BLaER1 treated with 17β-estradiol and CSF1 and Interleukin-3, amounts not matched to agents 10 nM and 100 nM (cell line): ENCODE data around the gene RAB1A.
A peak's percentile ranks its signal among the peaks of the same experiment; 100 is the strongest.

Experiments used
- H3K27ac ChIP-seq, 11 experiments: shearing (Covaris generic); formaldehyde crosslinking; 2 replicates each; pipeline ENCODE4 v1.8.1; 2022
- H3K27me3 ChIP-seq, 11 experiments: shearing (Covaris generic); formaldehyde crosslinking; 2 replicates each; pipeline ENCODE4 v1.8.1; 2022
- H3K36me3 ChIP-seq, 11 experiments: shearing (Covaris generic); formaldehyde crosslinking; 2 replicates each; pipeline ENCODE4 v1.8.1; 2022
- H3K4me1 ChIP-seq, 10 experiments: shearing (Covaris generic); formaldehyde crosslinking; 2 replicates each; pipeline ENCODE4 v1.8.1; 2022
- H3K4me2 ChIP-seq, 11 experiments: shearing (Covaris generic); formaldehyde crosslinking; 2 replicates each; pipeline ENCODE4 v1.8.1; 2022
- H3K4me3 ChIP-seq, 10 experiments: shearing (Covaris generic); formaldehyde crosslinking; 2 replicates each; pipeline ENCODE4 v1.8.1; 2022
- H3K9ac ChIP-seq, 11 experiments: shearing (Covaris generic); formaldehyde crosslinking; 2 replicates each; pipeline ENCODE4 v1.8.1; 2022
- H3K9me3 ChIP-seq, 11 experiments: shearing (Covaris generic); formaldehyde crosslinking; replicated peaks in 1 of 11; 2 replicates each; pipeline ENCODE4 v1.8.1; 2022
- H4K20me1 ChIP-seq, 11 experiments: shearing (Covaris generic); formaldehyde crosslinking; 2 replicates each; pipeline ENCODE4 v1.8.1; 2022
- Cebpa-rat ChIP-seq, 11 experiments: shearing (Covaris generic); IDR thresholded peaks; 2 replicates each; pipeline ENCODE4 v1.8.1; 2022

Gene RAB1A

DNA sequence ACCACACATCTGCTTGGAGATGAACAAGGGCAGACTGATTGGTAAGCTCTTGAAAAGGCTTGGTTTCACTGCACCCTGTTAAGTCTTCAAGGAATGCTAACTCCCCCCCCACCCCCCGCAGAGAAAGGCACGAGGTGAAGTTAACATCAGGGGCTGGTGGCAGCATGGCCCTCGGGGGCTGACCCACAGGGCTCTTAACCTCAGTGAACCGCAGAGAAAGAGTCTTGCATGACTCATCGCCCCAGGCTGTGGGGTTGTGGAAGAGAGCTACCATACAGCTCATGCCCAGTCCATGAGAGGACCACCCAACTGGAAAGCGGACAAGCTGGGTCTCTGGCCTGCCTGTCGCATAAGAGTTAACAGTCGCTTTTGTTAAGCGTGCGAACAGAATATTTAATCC is 84.3 kb downstream of the RAB1A start:
- peaks cover 39 to 62% (median 54%) of the 10 kb centered on the region in 11 experiments for H3K9me3 ChIP-seq
- peaks cover 16 to 55% (median 36%) of the 10 kb centered on the region in 11 experiments for H3K36me3 ChIP-seq
- H3K4me2 ChIP-seq = peak overlapping the region in 7 of 11 experiments; percentile 3 to 52 (median 26); a peak in 7 of 22 replicates
- peaks cover 7 to 57% (median 35%) of the 10 kb centered on the region in 10 experiments; a peak in 19 of 20 replicates for H3K4me1 ChIP-seq
- no peak for TF ChIP-seq Cebpa-rat (IDR thresholded peaks at IDR 0.05)
- no peak overlapping the region for H3K27ac ChIP-seq
- H4K20me1 ChIP-seq = no peaks in the 10 kb centered on the region
- H3K4me3 ChIP-seq = no peak overlapping the region
- H3K9ac ChIP-seq = no peak overlapping the region
- H3K27me3 ChIP-seq = no peaks in the 10 kb centered on the region

DNA sequence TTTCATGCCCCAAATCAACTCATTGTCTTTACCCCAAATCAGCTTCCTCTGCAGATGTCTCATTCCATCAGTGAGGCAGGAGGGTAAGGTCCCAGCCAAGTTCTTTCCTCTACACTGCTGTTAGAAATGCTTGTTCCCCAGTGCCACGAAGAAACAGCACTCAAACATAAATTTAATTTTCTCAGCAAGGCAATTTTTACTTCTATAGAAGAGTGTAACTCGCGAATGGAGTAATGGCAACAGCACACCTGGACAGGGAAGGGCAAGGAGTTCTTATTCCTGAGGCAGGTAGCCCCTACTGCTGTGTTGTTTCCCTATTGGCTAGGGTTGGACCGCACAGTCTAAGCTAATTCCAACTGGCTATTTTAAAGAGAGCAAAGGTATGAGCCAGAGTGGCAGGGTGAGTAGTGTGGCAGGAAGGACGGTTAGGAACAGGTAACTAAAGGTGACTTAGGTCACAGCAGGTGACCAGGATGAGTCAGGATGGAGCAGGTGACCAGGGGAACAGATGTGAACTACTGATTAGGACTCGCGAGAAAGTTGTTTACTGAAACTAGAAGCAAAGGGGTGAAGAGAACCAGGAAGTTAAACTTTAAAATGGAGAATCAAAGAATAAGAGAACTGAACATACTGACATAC is 85.7 kb downstream of the RAB1A start:
- peaks cover 16 to 63% (median 36%) of the 10 kb centered on the region in 11 experiments for H3K36me3 ChIP-seq

DNA sequence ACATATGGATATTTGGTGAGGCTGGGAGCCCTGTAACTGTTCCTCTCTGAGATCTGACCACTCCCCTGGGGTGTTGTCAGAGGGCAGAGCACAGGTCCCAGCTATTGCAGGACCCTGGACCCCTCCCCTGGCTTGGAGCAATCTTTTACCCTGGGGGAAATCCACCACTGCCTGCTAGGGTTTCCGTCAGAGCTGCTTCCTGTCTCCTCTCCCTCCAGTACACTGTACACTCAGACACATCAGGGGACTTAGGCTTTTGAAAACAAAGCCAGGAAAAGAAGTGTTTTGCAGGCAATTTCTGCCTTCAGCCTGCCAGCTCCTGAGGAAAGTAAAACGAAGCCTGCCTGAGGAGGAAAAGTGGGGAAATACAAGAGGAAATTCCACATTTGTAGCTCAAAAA is 86.9 kb downstream of the RAB1A start:
- H3K27ac ChIP-seq = peak overlapping the region in 9 of 11 experiments; percentile 42 to 73 (median 63); a peak in 18 of 22 replicates
- no peaks in the 10 kb centered on the region for H3K27me3 ChIP-seq
- peaks cover 34 to 51% (median 43%) of the 10 kb centered on the region in 11 experiments for H3K9me3 ChIP-seq
- peaks cover 19 to 71% (median 42%) of the 10 kb centered on the region in 11 experiments for H3K36me3 ChIP-seq
- peaks cover 12 to 62% (median 38%) of the 10 kb centered on the region in 10 experiments; a peak in 19 of 20 replicates for H3K4me1 ChIP-seq
- TF ChIP-seq Cebpa-rat (IDR thresholded peaks at IDR 0.05) = peak in 1 of 11 experiments; percentile 19; a peak in 1 of 22 replicates
- peak overlapping the region; percentile 12 to 75 (median 64); a peak in 21 of 22 replicates for H3K4me2 ChIP-seq
- peak overlapping the region in 9 of 11 experiments; percentile 11 to 61 (median 48); a peak in 17 of 22 replicates for H3K9ac ChIP-seq
- peaks cover 0 to 8% (median 0%) of the 10 kb centered on the region in 11 experiments; a peak in 1 of 22 replicates for H4K20me1 ChIP-seq
- peak overlapping the region in 1 of 10 experiments; percentile 12; a peak in 1 of 20 replicates for H3K4me3 ChIP-seq

More for the DNA sequence above, 85.7 kb downstream of the RAB1A start:
- H3K27ac ChIP-seq = peak overlapping the region in 8 of 11 experiments; percentile 49 to 73 (median 64); a peak in 13 of 22 replicates
- H3K27me3 ChIP-seq = no peaks in the 10 kb centered on the region
- H3K4me1 ChIP-seq = peaks cover 12 to 62% (median 38%) of the 10 kb centered on the region in 10 experiments; a peak in 19 of 20 replicates
- peak overlapping the region in 7 of 10 experiments; percentile 4 to 37 (median 20); a peak in 4 of 20 replicates for H3K4me3 ChIP-seq
- peak overlapping the region in 1 of 11 experiments; percentile 52; a peak in 1 of 22 replicates for H3K9ac ChIP-seq
- peaks cover 39 to 62% (median 50%) of the 10 kb centered on the region in 11 experiments for H3K9me3 ChIP-seq
- no peak for TF ChIP-seq Cebpa-rat (IDR thresholded peaks at IDR 0.05)
- H4K20me1 ChIP-seq = peaks cover 0 to 8% (median 0%) of the 10 kb centered on the region in 11 experiments; a peak in 1 of 22 replicates
- peak overlapping the region in 7 of 11 experiments; percentile 60 to 75 (median 68); a peak in 12 of 22 replicates for H3K4me2 ChIP-seq

DNA sequence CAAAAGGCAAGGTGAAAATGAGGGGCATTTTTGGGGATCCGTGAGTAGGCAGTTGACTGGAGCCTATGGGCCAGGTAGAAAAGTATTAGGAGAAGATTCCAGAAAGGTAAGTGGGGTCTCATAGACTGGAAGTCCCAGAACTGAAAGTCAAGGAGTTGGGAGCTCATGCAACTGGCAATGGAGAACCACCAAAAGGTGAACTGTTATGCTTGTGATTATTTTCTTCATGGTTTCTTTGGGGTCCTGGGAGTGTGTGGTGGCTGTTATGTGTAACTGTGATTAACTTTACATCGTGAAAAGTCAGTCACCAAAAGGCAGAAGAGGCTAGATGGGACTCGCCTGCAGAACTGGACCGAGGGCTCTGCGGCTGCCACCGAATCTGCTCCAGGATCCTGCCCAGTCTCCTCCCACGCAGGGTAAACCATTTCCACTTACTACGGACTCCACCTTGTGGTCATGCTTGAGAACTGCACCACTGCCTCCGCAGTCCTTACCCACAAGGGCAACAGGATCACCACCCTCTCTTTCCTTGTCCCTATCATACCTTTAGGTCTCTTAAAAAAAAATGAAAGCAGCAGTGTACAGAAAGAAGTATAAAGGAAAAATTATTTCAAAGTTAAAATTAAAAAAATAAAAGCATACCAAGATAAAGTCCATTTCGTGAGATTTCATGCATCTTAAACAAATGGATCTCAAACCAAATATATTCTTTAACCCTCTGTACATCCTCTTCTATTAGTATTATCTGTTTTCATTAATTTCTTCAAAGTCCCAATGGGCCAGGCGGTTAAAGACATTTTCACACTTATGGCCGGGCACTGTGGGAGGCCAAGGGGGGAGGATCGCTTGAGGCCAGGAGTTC is 89.3 kb downstream of the RAB1A start:
- no peak overlapping the region for H3K27ac ChIP-seq
- no peak overlapping the region for H3K9ac ChIP-seq
- no peaks in the 10 kb centered on the region for H3K27me3 ChIP-seq
- no peak for TF ChIP-seq Cebpa-rat (IDR thresholded peaks at IDR 0.05)
- peak overlapping the region in 9 of 11 experiments; percentile 4 to 69 (median 17); a peak in 12 of 22 replicates for H3K4me2 ChIP-seq
- peaks cover 0 to 8% (median 0%) of the 10 kb centered on the region in 11 experiments; a peak in 1 of 22 replicates for H4K20me1 ChIP-seq
- H3K36me3 ChIP-seq = peaks cover 19 to 56% (median 27%) of the 10 kb centered on the region in 11 experiments
- peaks cover 23 to 27% (median 24%) of the 10 kb centered on the region in 11 experiments for H3K9me3 ChIP-seq
- peaks cover 16 to 44% (median 27%) of the 10 kb centered on the region in 10 experiments for H3K4me1 ChIP-seq
- no peak overlapping the region for H3K4me3 ChIP-seq

DNA sequence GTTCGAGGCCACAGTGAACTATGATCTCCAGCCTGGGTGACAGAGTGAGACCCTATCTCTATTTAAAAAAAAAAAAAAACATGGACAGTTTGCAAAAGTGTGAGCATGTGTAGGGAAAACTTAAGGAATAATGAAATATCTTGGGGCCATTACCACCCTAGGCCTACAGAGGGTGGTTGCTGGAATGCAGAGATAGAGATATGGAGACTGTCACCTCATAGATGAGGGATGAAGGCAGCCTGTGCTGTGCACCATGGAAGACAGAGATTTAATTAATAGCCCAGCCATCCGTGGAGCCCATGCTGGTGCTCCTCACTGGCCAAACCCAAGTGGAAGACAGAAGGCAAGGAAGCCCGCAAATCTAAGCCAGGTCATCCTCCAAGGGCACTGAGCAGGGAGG is 90.3 kb downstream of the RAB1A start:
- Histone ChIP-seq H3K4me2 (no peak overlapping the region), H3K4me1 (peaks cover 19 to 40% (median 26%) of the 10 kb centered on the region in 10 experiments), H4K20me1 (peaks cover 0 to 8% (median 0%) of the 10 kb centered on the region in 11 experiments; a peak in 1 of 22 replicates), H3K27ac (no peak overlapping the region), H3K27me3 (no peaks in the 10 kb centered on the region), H3K36me3 (peaks cover 12 to 46% (median 19%) of the 10 kb centered on the region in 11 experiments; a peak in 21 of 22 replicates), H3K9me3 (peaks cover 13 to 17% (median 14%) of the 10 kb centered on the region in 11 experiments), H3K4me3 (no peak overlapping the region), H3K9ac (no peak overlapping the region)
- no peak for TF ChIP-seq Cebpa-rat (IDR thresholded peaks at IDR 0.05)

DNA sequence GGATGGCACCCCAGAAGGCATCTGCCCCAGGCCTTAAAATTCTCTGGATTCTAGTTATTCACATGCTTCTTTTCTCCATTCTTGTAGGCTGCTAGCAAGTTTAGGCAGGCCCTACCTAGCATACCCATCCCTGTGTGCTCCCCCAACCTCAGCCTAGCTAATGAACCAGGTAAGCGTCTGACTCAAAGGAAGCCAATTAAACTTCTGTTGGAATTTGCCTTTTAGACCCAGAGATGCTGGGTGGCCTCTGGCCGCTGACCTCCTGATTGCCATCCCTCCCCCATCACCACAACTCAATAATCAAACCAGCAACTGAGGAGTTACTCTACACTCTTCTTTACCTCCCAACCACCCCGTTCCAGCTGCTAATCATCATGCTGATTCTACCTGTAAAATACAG is 92.7 kb downstream of the RAB1A start:
- TF ChIP-seq Cebpa-rat (IDR thresholded peaks at IDR 0.05) = no peak
- Histone ChIP-seq H3K27ac (no peak overlapping the region), H3K27me3 (no peaks in the 10 kb centered on the region), H4K20me1 (peaks cover 0 to 8% (median 0%) of the 10 kb centered on the region in 11 experiments; a peak in 2 of 22 replicates), H3K4me3 (no peak overlapping the region), H3K4me2 (no peak overlapping the region), H3K9ac (no peak overlapping the region), H3K36me3 (peaks cover 0 to 29% (median 7%) of the 10 kb centered on the region in 11 experiments; a peak in 10 of 22 replicates), H3K4me1 (peaks cover 6 to 22% (median 11%) of the 10 kb centered on the region in 10 experiments), H3K9me3 (no peaks in the 10 kb centered on the region)
